ENCODE measurements around the gene SLC9A5. TPM values are rescaled to one million over a fixed set of nuclear protein-coding genes. Genes with fewer than 3 reads are reported as not detected.

The SLC9A5 gene
- total and polyA plus RNA-seq, 9 of the 15 experiments (the other 6 are each of a cell fraction or from before 2014, with no cell fraction given): 0.06 to 3.1 (median 1.2) TPM

GRCh38 chr16:67246081-67246755, 2.6 kb upstream of the SLC9A5 start (continued):
- TF ChIP-seq E2F8 (IDR thresholded peaks at IDR 0.05; ENCODE audit: low read depth, partially characterized antibody) (peak; percentile 22), TGIF2 (CRISPR knock-in tag; IDR thresholded peaks at IDR 0.05) (peak; percentile 57; the same call in 1 of the 2 replicates), SIRT6 (IDR thresholded peaks at IDR 0.05; ENCODE audit: low read depth, low read length) (no peak), SRF (CRISPR knock-in tag; IDR thresholded peaks at IDR 0.05) (0 out of 4 replicates have a peak, but pooled peaks of 1 of the 2 experiments have one; percentile 55), PHF20 (IDR thresholded peaks at IDR 0.05; ENCODE audit: partially characterized antibody) (peak; percentile 64), HDAC1 (IDR thresholded peaks at IDR 0.05) (no peak), ZNF311 (CRISPR knock-in tag; IDR thresholded peaks at IDR 0.05) (no peak), HEY1 (CRISPR knock-in tag; IDR thresholded peaks at IDR 0.05; ENCODE audit: borderline replicate concordance) (no peak), BDP1 (IDR thresholded peaks at IDR 0.05; ENCODE audit: insufficient read depth, insufficient read length) (no peak), SIN3A (IDR thresholded peaks at IDR 0.05; ENCODE audit: borderline replicate concordance in 2 of 2, control insufficient read depth in 1 of 2, low read depth in 2 of 2, low read length in 2 of 2) (peak in 1 of 2 experiments; percentile 52; a peak in 1 of 4 replicates), HCFC1 (IDR thresholded peaks at IDR 0.05; ENCODE audit: low read depth, low read length) (no peak; the same call in 1 of the 2 replicates), CTCFL (IDR thresholded peaks at IDR 0.05; ENCODE audit: borderline replicate concordance, insufficient read depth, low read depth, low read length, poor library complexity, severe bottlenecking) (peak; percentile 81), CTCF (IDR thresholded peaks at IDR 0.05 in 2 of 3, conservative IDR thresholded peaks at IDR 0.05 in 1 of 3; ENCODE audit: insufficient read depth in 2 of 3, low read depth in 1 of 3, low read length in 3 of 3) (peak; percentile 63 to 80 (median 75)), CEBPZ (IDR thresholded peaks at IDR 0.05; ENCODE audit: borderline replicate concordance, low read depth, low read length) (no peak), POLR2G (IDR thresholded peaks at IDR 0.05; ENCODE audit: low read depth, low read length) (peak; percentile 88), HDAC2 (IDR thresholded peaks at IDR 0.05) (peak; percentile 65)

All from K562 (cell line).